Prostate gland (tissue), 2 donors: Measurements from ENCODE around the gene RNF25.

Experiments
- CTCF ChIP-seq, 4 experiments: fragments of 200-600 bp in 2 of 4; fragments of 450-650 bp in 2 of 4; sonication (generic) in 2 of 4; IDR thresholded peaks; 1 replicate in 3 of 4; 2 replicates in 1 of 4; pipeline ENCODE4 v1.5.1; 2016 to 2019; ENCODE audit warnings: antibody characterized with exemption in 4 of 4, mild to moderate bottlenecking in 2 of 4, moderate library complexity in 2 of 4
- POLR2A ChIP-seq: fragments of 450-650 bp; IDR thresholded peaks from one replicate; pipeline ENCODE4 v1.6.1; 2016; ENCODE audit warnings: antibody characterized with exemption, mild to moderate bottlenecking

DNA sequence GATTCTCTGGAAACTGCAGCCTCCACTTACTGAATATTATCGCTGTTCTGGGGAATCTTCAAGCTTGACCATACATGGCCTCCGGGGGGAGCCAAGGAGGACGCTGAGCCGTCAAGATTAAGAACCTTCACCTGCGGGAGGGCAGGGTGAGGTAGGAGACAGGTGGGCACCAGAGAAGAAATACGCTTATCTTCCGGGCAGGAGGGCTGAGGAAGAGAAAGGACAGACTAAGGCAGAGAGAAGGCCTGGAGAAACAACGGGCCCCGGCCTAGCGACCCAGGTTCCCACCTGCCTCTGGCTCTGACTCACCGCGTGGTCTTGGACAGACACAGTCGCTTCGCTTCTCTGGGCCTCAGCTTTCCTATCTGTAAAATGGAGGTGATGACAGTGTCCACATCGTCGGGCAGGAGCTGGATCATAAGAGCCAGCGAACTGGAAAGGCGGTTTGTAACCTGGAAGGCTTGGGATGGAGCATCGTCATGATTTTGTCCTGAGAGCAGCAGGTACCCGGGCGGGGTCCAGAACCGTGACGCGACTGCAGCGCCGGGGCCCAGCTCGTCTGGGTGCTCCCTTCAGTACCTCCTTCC is 13.0 kb downstream of the RNF25 start:
- TF ChIP-seq CTCF (IDR thresholded peaks at IDR 0.05) (peak in 2 of 4 experiments; percentile 32 to 34), POLR2A (no peak)
